HG03342 (cell line): ENCODE results near the gene GRIK5.
A peak's percentile ranks its signal among the peaks of the same experiment; 100 is the strongest.

Experiments
- ATAC-seq: cut with Tn5 transposase; IDR thresholded peaks from one replicate; pipeline ENCODE4 v1.9.1; 2021; ENCODE audit warnings: mild to moderate bottlenecking, moderate library complexity; ENCODE audit not compliant: unreplicated experiment

The GRIK5 gene

GRCh38 chr19:42078538-42079275, 8.7 kb upstream of the GRIK5 start:
- ATAC-seq, result no peak

DNA sequence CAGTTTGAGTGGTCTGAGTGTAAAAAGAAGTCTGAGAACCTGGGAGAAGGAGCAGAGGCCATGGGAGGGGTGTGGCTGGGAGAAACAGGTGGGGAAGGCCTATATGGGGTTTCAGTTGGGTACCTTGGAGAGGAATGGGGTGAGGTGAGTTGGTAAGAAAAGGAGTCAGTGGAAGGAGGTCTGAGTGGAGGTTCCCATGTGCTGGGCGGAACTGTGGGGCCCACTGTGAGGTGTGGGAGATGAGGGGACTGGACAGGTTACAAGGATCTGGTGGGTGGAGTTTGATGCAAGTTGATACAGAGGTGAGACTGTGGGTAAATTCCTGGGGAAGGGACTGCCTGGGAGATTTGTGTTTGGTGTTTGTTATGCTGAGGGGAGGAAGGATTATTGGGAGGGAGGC, 8.1 kb upstream of the GRIK5 start:
- no peak for ATAC-seq

DNA sequence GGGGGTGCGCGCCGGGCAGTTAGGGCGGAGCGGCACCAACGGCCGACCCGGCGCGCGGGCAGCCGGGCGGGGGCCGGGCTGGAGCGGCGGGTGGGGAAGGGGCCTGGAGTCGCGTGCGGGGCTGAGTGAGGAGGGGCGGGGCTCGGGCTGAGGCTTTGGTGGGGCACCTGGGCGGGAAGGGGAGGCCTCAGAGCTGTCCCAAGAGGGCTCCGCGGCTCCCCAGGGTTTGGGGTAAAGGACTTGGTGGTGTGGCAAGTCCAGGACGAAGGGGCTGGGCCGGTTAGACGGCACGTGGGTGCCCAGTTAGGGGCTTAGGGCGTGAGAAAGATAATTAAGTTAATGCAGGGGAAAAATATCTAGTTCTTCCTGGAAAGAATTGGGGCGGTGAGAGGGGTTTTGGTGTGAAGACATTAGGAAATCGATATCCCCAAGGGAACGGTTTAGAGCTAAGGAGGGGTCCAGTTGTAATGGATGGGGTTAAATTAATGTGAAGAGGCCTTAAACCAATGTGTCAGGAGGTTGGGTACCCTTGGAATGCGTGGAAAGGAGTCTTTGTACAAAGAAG, 6.5 kb upstream of the GRIK5 start:
- no peak for ATAC-seq

- peak; percentile 88 for ATAC-seq
Measured at GRCh38 chr19:42075616-42076379, 5.8 kb upstream of the GRIK5 start, which contains the start of gene ZNF574. TSS of gene ZNF574 (plus strand) at chr19:42076166. CDS start at chr19:42078607, 2,441 bp downstream.

DNA sequence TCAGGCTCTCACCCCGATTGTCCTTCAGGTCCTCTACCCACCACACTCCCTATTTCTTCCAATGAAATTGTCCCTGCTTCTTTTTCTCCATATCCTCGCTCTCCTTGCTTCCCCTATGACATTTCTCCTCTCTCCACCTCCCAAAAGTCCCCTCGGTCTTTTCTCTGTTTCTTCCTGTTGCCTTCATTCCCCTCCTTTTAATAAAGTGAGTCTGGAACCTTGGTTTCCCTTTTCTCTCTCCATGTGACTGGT, 5.3 kb upstream of the GRIK5 start:
- ATAC-seq, result peak; percentile 1

DNA sequence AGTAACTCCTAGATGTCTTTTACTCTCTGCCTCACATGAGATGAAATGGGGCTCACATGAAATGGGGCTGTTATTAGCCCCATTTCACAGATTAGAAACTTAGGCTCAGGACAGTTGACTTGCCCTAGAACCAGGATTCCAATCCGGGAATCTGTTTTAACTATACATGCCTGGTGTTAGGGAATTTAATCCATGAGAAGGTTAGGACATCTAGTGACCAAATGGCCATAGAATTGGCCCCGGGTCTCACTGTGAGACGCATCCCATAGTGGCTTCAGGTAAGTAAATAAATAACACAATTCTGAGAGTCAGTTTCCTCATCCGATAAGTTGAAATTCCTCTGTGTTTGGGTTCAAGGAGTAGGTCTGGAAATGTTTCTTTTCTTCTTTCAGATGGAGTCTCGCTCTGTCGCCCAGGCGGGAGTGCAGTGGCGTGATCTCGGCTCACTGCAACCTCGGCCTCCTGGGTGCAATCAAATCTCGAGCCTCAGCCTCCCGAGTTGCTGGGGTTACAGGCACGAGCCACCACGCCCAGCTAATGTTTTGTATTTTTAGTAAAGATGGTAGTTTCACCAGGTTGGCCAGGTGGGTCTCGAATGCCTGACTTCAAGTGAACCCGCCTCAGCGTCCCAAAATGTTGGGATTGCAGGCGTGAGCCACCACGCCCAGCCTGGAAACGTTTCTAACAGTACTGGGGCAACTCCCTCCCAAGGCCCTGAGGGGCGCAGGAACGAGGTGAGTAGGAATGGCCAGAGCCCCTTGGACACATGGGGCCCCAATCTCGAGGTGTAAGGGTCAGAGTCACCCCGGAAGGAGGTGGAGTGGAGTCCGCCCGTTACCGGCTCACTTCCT, 4.7 kb upstream of the GRIK5 start:
- no peak for ATAC-seq

- no peak for ATAC-seq
Measured at GRCh38 chr19:42071247-42071646, 1.2 kb upstream of the GRIK5 start.

GRCh38 chr19:42068756-42069571, 1.0 kb downstream of the GRIK5 start:
- ATAC-seq, result no peak

DNA sequence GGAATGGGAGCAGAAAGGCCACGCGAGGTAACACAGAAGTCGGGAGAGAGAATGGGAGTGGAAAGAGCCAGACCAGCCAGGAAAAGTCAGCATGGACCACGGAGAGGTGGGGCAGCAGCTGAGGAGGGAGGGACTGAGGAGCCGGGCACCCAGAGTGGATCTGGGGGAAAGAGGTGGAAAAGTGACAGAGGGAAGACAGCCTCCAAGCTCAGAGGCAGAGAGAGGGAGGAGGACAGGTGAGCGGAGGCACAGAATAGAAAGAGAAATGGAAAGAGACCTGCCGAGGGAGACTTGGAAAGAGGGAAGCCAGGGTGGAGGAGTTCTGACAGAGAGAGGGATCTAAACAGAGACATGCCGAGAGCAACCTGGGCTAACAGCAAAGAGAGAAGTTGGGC, 1.6 kb downstream of the GRIK5 start:
- ATAC-seq, result no peak

DNA sequence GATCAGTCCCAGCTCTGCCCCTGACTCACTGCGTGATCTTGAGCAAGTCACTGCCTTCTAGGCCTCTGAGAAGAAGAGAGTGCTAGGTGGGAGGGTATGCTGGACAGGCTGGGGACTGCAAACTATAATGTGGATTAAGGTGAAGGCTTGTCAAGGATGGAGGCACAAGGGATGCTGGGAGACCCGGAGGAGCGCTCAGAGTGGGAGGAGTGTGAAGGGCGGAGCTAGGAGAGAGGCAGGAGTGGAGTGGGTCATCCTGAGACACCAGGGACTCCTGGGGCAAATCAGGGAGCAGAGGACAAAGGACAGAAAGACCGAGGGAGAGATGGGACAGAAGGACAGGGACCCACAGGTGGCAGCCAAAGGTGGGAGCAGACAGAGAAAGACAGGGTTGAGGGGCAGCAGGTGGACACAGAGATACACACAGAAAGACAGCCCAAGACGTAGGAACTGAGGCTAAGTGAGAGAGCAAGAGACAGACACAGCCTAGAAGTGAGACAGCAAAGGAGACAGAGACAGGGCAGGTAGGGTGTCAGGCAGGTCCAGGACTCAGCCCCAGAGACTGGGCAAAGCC, 2.6 kb downstream of the GRIK5 start:
- ATAC-seq, result no peak

DNA sequence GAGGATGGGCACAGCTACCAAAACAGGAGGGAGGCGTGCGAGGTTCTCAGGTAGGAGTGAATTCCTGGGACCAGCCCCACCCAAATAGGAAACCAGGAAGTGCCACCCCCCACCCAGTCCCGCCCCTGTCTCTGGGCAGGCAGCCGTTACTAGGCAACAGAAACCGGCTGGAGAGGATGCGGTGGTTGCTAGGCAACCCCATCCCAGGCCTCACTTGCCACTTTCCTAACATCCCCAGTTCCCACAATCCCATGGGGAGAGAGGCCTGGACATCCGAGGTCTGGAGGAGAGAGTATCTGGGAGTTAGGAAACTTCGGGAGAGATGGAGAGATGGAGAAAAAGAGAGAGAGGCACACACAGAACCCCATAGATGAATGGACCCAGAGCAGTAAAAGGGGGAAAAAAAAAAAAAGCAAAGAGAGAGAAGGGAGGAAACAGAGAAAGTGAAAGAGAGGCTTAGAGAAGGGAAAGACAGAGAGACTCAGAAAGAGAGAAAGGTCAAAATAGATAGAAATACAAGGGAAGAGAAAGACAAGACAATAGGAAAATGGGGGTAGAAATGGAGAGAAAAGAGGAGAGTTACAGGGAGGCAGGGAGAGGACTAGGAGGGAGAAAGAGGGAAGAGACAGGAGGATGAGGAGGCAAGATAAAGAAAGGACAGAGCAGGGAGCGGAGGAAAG, 3.8 kb downstream of the GRIK5 start:
- ATAC-seq, result no peak

- no peak for ATAC-seq
Measured at GRCh38 chr19:42065511-42065910, 4.5 kb downstream of the GRIK5 start.

- no peak for ATAC-seq
Measured at GRCh38 chr19:42065051-42065450, 5.0 kb downstream of the GRIK5 start.

DNA sequence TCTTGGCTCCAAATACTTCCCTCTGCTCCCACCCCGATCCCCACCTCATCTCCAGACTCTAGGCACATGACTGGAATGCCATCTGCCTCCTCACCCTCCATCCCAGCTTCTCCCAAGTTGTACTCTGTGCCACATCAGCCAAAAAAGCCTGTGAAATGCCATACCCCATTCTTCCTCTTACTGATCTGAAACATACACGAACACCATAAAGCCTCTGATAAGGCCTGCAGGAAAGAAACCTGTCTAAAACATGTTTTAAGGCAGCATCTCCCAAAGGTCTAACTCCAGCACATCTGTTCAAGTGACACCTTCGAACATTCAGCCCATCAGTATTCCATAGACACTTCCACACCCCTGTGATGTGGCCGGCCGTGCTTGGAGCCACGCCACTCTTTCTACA, 5.6 kb downstream of the GRIK5 start:
- ATAC-seq, result no peak

DNA sequence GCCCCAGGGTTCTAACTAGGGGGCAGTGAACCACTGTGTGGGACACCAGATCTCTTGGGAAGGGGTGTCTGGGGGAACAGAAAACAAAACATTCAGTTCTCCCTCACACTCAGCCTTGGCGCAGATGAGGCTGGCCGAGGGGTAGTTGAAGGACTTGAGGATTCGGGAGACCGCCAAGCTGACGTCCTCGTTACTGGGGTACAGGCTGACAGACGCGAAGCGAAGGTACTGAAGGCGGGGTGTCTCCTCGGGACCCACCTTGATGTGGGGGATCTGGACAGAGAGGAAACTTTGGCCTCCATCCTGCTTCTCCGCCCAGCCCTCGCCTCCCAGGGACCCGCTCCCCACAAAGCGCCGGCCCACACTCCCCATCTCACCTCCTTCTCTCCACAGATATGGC, 7.6 kb downstream of the GRIK5 start:
- no peak for ATAC-seq

DNA sequence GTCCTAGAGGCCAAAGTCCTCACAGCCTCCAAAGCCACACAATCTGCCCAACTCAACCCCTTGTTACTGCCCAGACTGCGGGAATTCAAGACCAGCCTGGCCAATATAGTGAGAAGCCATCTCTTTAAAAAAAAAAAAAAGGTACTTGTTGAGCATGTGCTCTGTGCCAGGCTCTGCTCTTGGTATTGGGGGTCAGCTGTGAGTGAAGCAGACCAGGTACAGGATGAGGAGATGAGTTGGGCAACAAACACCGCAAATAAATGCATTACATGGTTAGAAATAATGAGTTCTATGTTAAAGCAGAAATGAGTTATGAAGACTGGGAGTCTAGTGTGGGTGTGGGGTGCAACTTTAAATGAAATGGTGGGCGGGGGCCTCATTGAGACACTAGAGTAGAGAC, 9.9 kb downstream of the GRIK5 start:
- ATAC-seq, result no peak

DNA sequence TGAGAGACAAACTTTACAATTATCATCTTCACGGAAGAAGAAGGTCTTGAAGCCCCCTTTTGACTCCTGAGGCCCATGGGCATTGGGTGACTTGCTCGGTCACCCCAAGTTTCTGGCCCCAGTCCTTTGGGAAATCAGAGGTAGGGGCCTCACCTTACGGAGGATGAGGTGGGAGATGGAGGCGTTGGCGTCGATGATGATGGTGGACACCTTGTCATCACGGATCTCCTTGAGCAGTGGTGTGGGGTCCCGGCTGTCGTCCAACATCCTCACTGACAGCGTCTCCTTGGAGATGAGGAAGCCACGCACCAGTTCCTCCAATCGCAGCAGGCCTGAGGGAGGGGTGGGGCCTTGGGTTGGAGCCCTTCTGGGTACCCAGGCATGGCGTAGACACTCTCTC, 10.8 kb downstream of the GRIK5 start:
- no peak for ATAC-seq

- ATAC-seq, result no peak
Measured at GRCh38 chr19:42057846-42058245, 12.2 kb downstream of the GRIK5 start.

DNA sequence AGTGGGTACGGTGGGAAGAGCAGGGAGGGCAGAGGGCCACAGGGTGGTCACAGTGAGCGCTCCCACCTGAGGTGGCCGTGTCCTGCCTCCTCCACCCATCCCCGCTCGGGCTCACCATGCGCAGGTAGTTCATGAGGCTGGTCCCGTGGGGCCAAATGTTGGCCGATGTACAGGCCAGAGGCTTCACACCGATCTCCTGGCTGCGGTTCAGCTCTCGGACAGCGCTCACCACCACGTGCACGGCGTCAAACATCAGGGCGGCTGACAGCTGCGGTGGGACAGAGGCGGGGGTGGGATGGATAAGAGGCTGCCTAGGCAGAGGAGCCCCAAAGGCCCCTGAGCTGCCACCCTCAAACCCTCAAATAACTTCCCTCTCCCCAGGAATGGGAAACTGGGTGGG, 15.8 kb downstream of the GRIK5 start:
- ATAC-seq, result no peak
